ENCODE data around the gene KCNC1.

GRCh38 chr11:17792161-17792560 is 57.6 kb downstream of the KCNC1 start:
- TF ChIP-seq EZH2phosphoT487 (IDR thresholded peaks at IDR 0.05; ENCODE audit: low read depth, severe bottlenecking, unreplicated experiment) (no peak), CTCF (IDR thresholded peaks at IDR 0.05; ENCODE audit: poor library complexity) (no peak), EZH2 (IDR thresholded peaks at IDR 0.05; ENCODE audit: borderline replicate concordance) (no peak)
